ENCODE results near the gene TFR2.

The TFR2 gene

GRCh38 chr7:100614308-100614861 is 27.0 kb downstream of the TFR2 start:
- H3K27ac ChIP-seq, result no peak overlapping the region
- no peak for TF ChIP-seq CTCF (IDR thresholded peaks at IDR 0.05)
- no peak for DNase-seq (ENCODE audit: low spot score)
- no peak overlapping the region for H3K4me3 ChIP-seq

DNA sequence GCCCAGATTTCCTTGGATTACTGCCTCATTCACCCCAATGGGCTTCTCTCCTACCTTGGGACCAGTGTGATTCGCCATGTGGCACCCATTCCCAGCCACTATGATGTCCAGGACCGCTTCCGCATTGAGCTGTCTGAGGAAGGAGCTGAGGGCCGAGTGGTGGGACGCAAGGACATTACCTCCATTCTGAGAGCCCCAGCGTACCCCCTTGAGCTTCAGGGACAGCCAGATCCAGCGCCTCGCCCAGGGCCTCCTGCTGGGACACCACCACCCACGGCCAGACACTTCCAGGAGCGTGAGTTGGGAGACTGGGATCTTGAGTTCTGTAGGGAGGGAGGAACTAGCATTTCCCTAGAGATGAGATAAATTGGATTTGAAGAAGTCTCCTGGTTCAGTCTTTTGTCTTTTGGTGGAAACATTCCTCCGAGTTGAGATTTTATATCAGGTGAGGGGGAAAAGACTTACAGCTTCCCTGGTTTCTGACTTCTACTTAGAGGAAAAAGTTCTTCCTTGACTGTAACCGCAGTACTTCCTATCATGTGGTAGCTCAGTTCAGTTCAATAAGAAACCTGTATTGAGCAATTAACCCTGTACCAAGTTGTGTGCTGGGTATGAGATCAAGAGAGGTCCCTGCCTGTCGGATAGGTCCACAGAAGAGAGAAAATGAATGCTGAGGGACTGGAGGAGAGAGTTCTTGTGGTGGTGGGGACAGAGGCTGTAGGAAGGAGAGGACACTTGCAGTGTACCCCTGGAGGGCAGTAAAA is 27.8 kb downstream of the TFR2 start:
- Histone ChIP-seq H3K4me3 (peak overlapping the region; percentile 86), H3K27ac (peak overlapping the region in 1 of 2 donors; percentile 91)
- no peak for DNase-seq (ENCODE audit: low spot score)
- TF ChIP-seq CTCF (IDR thresholded peaks at IDR 0.05), result no peak

GRCh38 chr7:100612730-100613390 is 28.5 kb downstream of the TFR2 start:
- no peak for DNase-seq (ENCODE audit: low spot score)
- Histone ChIP-seq H3K4me3 (peak overlapping the region; percentile 86), H3K27ac (peak overlapping the region; percentile 87 to 91)
- no peak for TF ChIP-seq CTCF (IDR thresholded peaks at IDR 0.05)

DNA sequence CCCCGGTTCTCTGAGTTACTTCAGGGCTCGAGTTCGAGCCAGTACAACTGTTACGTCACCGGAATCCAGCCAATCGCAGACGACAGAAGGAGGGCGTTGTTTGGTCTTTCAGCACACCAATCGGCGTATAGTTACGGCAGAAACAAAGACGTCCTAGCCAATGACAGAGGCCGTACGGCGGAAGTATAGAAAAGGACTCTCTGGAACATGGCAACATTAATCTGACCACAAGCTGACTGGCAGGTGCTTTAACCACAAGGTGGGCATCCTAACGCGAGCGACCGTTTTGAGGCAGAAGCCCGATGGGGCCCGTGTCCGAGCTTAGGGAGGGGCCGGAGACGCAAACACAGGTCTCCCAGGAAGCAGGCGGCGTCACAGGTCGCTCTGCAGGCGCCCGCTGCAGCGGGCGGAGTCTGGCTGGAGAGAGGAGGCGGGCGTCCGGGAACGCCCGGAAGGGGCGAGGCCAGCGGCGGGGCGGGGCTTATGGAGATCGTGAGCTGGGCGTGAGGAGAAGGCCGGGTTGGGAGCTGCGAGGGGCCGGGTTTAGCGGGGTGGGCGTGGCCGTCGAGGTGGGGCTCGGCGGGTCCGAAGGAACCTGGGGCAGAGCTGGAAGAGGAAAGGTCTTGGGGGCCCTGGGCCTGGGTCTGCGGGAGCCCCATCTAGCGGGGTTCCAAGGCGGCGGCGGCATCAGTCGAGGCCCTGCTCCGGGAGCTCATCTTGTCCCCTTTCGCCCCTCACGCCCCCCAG is 29.2 kb downstream of the TFR2 start, which contains the start of gene MOSPD3:
Gene MOSPD3, plus strand, starts transcription at position 558 of the 747 bp plus-strand sequence. CDS start 252 bp downstream, outside the sequence.
- TF ChIP-seq CTCF (IDR thresholded peaks at IDR 0.05), result no peak

DNA sequence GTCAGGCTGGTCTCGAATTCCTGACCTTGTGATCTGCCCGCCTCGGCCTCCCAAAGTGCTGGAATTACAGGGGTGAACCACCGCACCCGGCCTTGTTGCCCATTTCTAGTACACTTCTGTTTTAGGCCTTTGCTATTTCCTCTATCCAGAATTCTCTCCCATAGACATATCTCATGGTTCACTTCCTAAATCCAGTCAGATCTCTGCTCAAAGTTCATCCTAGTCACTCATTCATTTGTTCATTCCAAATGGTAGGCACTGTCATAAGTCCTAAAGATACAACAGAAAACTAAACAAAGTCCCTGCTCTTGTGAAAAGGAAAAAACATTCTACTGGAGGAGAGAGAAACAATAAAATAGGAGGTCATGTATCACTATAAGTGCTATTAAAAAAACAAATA is 31.4 kb downstream of the TFR2 start:
- no peak for DNase-seq (ENCODE audit: low spot score)
- no peak for TF ChIP-seq CTCF (IDR thresholded peaks at IDR 0.05)
- no peak overlapping the region for H3K27ac ChIP-seq
- H3K4me3 ChIP-seq, result no peak overlapping the region

More for the DNA sequence above, 29.2 kb downstream of the TFR2 start, which contains the start of gene MOSPD3:
- DNase-seq (ENCODE audit: low spot score), result peak; percentile 99
- Histone ChIP-seq H3K27ac (peak within 1 kb of the TSS; percentile 87 to 91), H3K4me3 (peak within 1 kb of the TSS; percentile 86)

- DNase-seq (ENCODE audit: low spot score), result no peak
- Histone ChIP-seq H3K4me3 (no peak overlapping the region), H3K27ac (no peak overlapping the region)
- TF ChIP-seq CTCF (IDR thresholded peaks at IDR 0.05), result no peak
Observed at GRCh38 chr7:100607111-100607510, 34.2 kb downstream of the TFR2 start.
